ENCODE results near the gene KIF1B.

KIF1B gene

GRCh38 chr1:10209905-10210810, at the start of gene KIF1B:
TSS of gene KIF1B (plus strand) at chr1:10210570. CDS start at chr1:10232329, 21,759 bp downstream.
- no peak for TF ChIP-seq ZFX (IDR thresholded peaks at IDR 0.05; ENCODE audit: borderline replicate concordance)
- TF ChIP-seq CTCF (IDR thresholded peaks at IDR 0.05), result peak; percentile 99
- H3K27ac ChIP-seq, result peak within 1 kb of the TSS; percentile 82

- H3K27ac ChIP-seq, result no peak overlapping the region
- TF ChIP-seq CTCF (IDR thresholded peaks at IDR 0.05) (no peak), ZFX (IDR thresholded peaks at IDR 0.05; ENCODE audit: borderline replicate concordance) (no peak)
Observed at GRCh38 chr1:10160907-10161490, 49.4 kb upstream of the KIF1B start.

GRCh38 chr1:10161541-10162290, 48.7 kb upstream of the KIF1B start:
- TF ChIP-seq ZFX (IDR thresholded peaks at IDR 0.05; ENCODE audit: borderline replicate concordance) (no peak), CTCF (IDR thresholded peaks at IDR 0.05) (no peak)
- no peak overlapping the region for H3K27ac ChIP-seq

GRCh38 chr1:10168912-10169514, 41.4 kb upstream of the KIF1B start:
- no peak overlapping the region for H3K27ac ChIP-seq
- TF ChIP-seq CTCF (IDR thresholded peaks at IDR 0.05) (no peak), ZFX (IDR thresholded peaks at IDR 0.05; ENCODE audit: borderline replicate concordance) (no peak)

- TF ChIP-seq ZFX (IDR thresholded peaks at IDR 0.05; ENCODE audit: borderline replicate concordance) (no peak), CTCF (IDR thresholded peaks at IDR 0.05) (no peak)
- H3K27ac ChIP-seq, result no peak overlapping the region
Observed at GRCh38 chr1:10170239-10170574, 40.2 kb upstream of the KIF1B start.

GRCh38 chr1:10171105-10171767, 39.1 kb upstream of the KIF1B start:
- H3K27ac ChIP-seq, result no peak overlapping the region
- no peak for TF ChIP-seq ZFX (IDR thresholded peaks at IDR 0.05; ENCODE audit: borderline replicate concordance)

Measured in 22Rv1 (cell line).